ENCODE data around the gene TECPR2. TPM values are rescaled to one million over a fixed set of nuclear protein-coding genes. Genes with fewer than 3 reads are reported as not detected.

TECPR2 gene
- total RNA-seq, 1 experiment from 2014 or later: 12.2 TPM

DNA sequence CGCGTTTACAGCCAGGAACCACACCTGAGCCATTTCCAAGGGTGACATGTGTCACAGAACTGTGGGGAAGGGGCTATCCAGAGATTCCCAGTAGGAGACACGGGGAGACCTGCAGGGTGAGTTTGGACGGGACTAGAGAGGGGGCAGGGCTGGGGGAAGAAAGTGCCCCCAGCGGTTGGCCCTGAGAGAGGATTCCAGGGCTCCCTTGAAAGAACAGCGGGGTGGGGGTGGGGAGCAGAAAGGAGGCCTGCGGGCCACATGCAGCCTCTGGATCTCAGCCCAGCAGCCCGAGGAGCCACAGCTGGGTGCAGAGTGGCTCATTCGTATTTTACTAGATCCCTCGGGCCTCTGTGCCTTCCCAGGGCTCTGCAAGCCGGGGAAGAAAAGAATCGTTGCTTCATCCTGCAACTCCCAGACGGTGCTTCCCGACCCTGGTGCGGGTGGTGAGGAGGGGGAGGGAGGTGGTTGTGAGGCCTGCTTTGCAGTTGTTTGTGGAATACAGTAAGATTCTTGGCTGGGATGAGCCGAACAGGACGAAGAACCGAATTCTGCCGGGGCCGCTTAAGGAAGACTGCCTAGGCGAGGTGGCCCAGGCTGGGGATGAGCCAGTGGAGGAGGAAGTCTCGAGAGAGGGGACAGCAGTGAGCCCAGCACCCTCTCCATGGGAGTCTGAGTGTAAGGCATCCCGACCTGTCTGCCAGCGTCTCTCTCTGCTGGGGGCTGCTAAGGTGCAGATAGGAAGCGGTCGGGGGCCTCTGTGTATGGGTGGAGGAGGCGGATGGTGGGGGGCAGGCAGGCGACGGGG, 182.9 kb downstream of the TECPR2 start:
- ChIA-PET RAD21 (ENCODE audit: low non-redundant PET in 1 of 2, low total read pairs in 2 of 2, uncharacterized antibody in 2 of 2, unreplicated experiment in 2 of 2) (no interaction called here), POLR2A (no interaction called here), CTCF (no interaction called here)
- TF ChIP-seq, protein P1, sequence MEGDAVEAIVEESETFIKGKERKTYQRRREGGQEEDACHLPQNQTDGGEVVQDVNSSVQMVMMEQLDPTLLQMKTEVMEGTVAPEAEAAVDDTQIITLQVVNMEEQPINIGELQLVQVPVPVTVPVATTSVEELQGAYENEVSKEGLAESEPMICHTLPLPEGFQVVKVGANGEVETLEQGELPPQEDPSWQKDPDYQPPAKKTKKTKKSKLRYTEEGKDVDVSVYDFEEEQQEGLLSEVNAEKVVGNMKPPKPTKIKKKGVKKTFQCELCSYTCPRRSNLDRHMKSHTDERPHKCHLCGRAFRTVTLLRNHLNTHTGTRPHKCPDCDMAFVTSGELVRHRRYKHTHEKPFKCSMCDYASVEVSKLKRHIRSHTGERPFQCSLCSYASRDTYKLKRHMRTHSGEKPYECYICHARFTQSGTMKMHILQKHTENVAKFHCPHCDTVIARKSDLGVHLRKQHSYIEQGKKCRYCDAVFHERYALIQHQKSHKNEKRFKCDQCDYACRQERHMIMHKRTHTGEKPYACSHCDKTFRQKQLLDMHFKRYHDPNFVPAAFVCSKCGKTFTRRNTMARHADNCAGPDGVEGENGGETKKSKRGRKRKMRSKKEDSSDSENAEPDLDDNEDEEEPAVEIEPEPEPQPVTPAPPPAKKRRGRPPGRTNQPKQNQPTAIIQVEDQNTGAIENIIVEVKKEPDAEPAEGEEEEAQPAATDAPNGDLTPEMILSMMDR (IDR thresholded peaks at IDR 0.05 in 2 of 3, conservative IDR thresholded peaks at IDR 0.05 in 1 of 3; ENCODE audit: borderline replicate concordance in 1 of 3, insufficient read depth in 1 of 3, low read depth in 2 of 3, low read length in 2 of 3): no peak
- TF ChIP-seq RAD21 (IDR thresholded peaks at IDR 0.05; ENCODE audit: low read depth) (no peak), EZH2phosphoT487 (IDR thresholded peaks at IDR 0.05; ENCODE audit: borderline replicate concordance) (no peak), POLR2A (IDR thresholded peaks at IDR 0.05; ENCODE audit: borderline replicate concordance, extremely low read depth, insufficient read depth, insufficient read length) (no peak), EGR1 (IDR thresholded peaks at IDR 0.05; ENCODE audit: low read depth) (no peak), POLR2AphosphoS5 (IDR thresholded peaks at IDR 0.05; ENCODE audit: low read depth, low read length) (no peak), REST (IDR thresholded peaks at IDR 0.05; ENCODE audit: low read depth) (no peak), ZBTB33 (IDR thresholded peaks at IDR 0.05; ENCODE audit: extremely low read depth, insufficient replicate concordance, low read length) (no peak), ZFX (IDR thresholded peaks at IDR 0.05) (no peak), ELF1 (IDR thresholded peaks at IDR 0.05; ENCODE audit: borderline replicate concordance, low read depth) (no peak), CBX3 (IDR thresholded peaks at IDR 0.05; ENCODE audit: low read depth) (no peak), CEBPB (IDR thresholded peaks at IDR 0.05; ENCODE audit: low read depth) (no peak), EZH2 (IDR thresholded peaks at IDR 0.05) (no peak), TCF7L2 (IDR thresholded peaks at IDR 0.05; ENCODE audit: borderline replicate concordance, extremely low read depth, insufficient read depth, insufficient read length) (no peak), SRF (IDR thresholded peaks at IDR 0.05; ENCODE audit: low read depth) (no peak), SIN3A (IDR thresholded peaks at IDR 0.05; ENCODE audit: low read depth) (no peak), SP1 (IDR thresholded peaks at IDR 0.05; ENCODE audit: low read depth) (no peak)
- Histone ChIP-seq H2AFZ (ENCODE audit: low read depth, low read length, poor library complexity, severe bottlenecking) (peak overlapping the region; percentile 15), H3K4me3 (replicated peaks in 1 of 2; ENCODE audit: low read depth in 1 of 2, low read length in 2 of 2) (no peak overlapping the region), H3K9ac (ENCODE audit: low read length) (no peak overlapping the region), H3K9me2 (ENCODE audit: insufficient read depth) (no peaks in the 10 kb centered on the region), H3K9me3 (ENCODE audit: control insufficient read depth in 1 of 2, insufficient read depth in 1 of 2, low read depth in 1 of 2, low read length in 2 of 2) (no peaks in the 10 kb centered on the region), H4K20me1 (ENCODE audit: insufficient read depth) (no peaks in the 10 kb centered on the region), H3K27ac (ENCODE audit: low read depth, low read length) (no peak overlapping the region), H3K4me1 (ENCODE audit: control insufficient read depth in 1 of 2, insufficient read depth in 2 of 2, low read length in 2 of 2) (peaks cover 4 to 53% of the 10 kb centered on the region in 2 experiments), H3K36me3 (ENCODE audit: control insufficient read depth in 1 of 2, insufficient read depth in 2 of 2, low read length in 2 of 2) (no peaks in the 10 kb centered on the region), H3K4me2 (ENCODE audit: low read length) (0 out of 2 replicates have a peak overlapping the region, but pooled peaks have one; percentile 43), H3K79me2 (ENCODE audit: insufficient read depth, low read length) (no peaks in the 10 kb centered on the region), H3K27me3 (ENCODE audit: insufficient read depth, low read length) (no peaks in the 10 kb centered on the region)
- DNase-seq (ENCODE audit: low read depth, low spot score) (no peak), ATAC-seq (peak; percentile 13; the same call in 1 of the 2 replicates)
- no TSS peak for BruUV-seq (replicated peaks)
- intact Hi-C loops (cut with micrococcal nuclease): no loop called here
